K562 (cell line): ENCODE measurements around the gene ANO8. TPM values are rescaled to one million over a fixed set of nuclear protein-coding genes. Genes with fewer than 3 reads are reported as not detected.

Experiments
- ARID2 ChIP-seq: fragments of 450-650 bp; IDR thresholded peaks from 2 replicates; pipeline ENCODE4 v1.6.1; 2017; ENCODE audit warnings: antibody characterized with exemption, mild to moderate bottlenecking
- BRCA1 ChIP-seq, 2 experiments: fragments of 450-650 bp in 1 of 2; sonication (generic) in 1 of 2; formaldehyde crosslinking in 1 of 2; IDR thresholded peaks; 2 replicates each; pipeline versions ENCODE4 v1.5.0 to v1.6.1; 2017 to 2020; ENCODE audit warnings: mild to moderate bottlenecking in 1 of 2, missing genetic modification reagents in 1 of 2
- BRF2 ChIP-seq: IDR thresholded peaks from 3 replicates; pipeline ENCODE4 v1.6.1; 2011; ENCODE audit warnings: borderline replicate concordance, mild to moderate bottlenecking; ENCODE audit not compliant: insufficient read length, insufficient read depth
- CBX8 ChIP-seq: fragments of 200-600 bp; sonication (generic); IDR thresholded peaks from 2 replicates; pipeline ENCODE4 v1.6.1; 2012; ENCODE audit warnings: borderline replicate concordance, mixed run types, low read depth, mild to moderate bottlenecking, moderate library complexity, mixed read lengths, low read length, control low read depth, inconsistent platforms; ENCODE audit not compliant: poor library complexity, severe bottlenecking; ENCODE audit errors: extremely low read depth
- DMBX1 ChIP-seq: fragments of 250-450 bp; sonication (Bioruptor Pico); IDR thresholded peaks from 2 replicates; pipeline ENCODE4 v1.8.0; 2022; ENCODE audit warnings: inconsistent platforms, mild to moderate bottlenecking, moderate library complexity, borderline replicate concordance
- HDAC8 ChIP-seq: fragments of 450-650 bp; IDR thresholded peaks from 2 replicates; pipeline ENCODE4 v1.6.1; 2016; ENCODE audit warnings: mild to moderate bottlenecking, missing genetic modification characterization, moderate library complexity, missing compliant biosample characterization
- HINFP ChIP-seq: fragments of 450-650 bp; conservative IDR thresholded peaks from 2 replicates; pipeline ENCODE4 v1.6.1; 2016; ENCODE audit warnings: missing genetic modification characterization, low read depth, mild to moderate bottlenecking, control low read depth, missing compliant biosample characterization
- PHB2 ChIP-seq: fragments of 450-650 bp; IDR thresholded peaks from 2 replicates; pipeline ENCODE4 v1.6.1; 2017; ENCODE audit warnings: low read depth
- POLR2AphosphoS2 ChIP-seq: IDR thresholded peaks from 2 replicates; pipeline ENCODE4 v1.6.1; 2012; ENCODE audit warnings: low read length, improper control_type of control experiment
- PYGO2 ChIP-seq: fragments of 450-650 bp; IDR thresholded peaks from 2 replicates; pipeline ENCODE4 v1.6.1; 2016; ENCODE audit warnings: mild to moderate bottlenecking, missing genetic modification characterization, moderate library complexity, missing compliant biosample characterization
- RNF2 ChIP-seq: sonication (generic); IDR thresholded peaks from 2 replicates; pipeline ENCODE4 v1.6.1; 2016
- SLC30A9 ChIP-seq: fragments of 250-450 bp; sonication (Bioruptor Pico); IDR thresholded peaks from 2 replicates; pipeline ENCODE4 v1.8.0; 2022; ENCODE audit warnings: mild to moderate bottlenecking, moderate library complexity
- THRA ChIP-seq: fragments of 450-650 bp; IDR thresholded peaks from 2 replicates; pipeline ENCODE4 v1.6.1; 2017; ENCODE audit warnings: mild to moderate bottlenecking, moderate library complexity
- ZNF311 ChIP-seq: fragments of 250-450 bp; sonication (Bioruptor Pico); IDR thresholded peaks from 2 replicates; pipeline ENCODE4 v1.4.0; 2020; ENCODE audit warnings: mild to moderate bottlenecking, moderate library complexity
- ZNF407 ChIP-seq: fragments of 450-650 bp; IDR thresholded peaks from 2 replicates; pipeline ENCODE4 v1.6.1; 2016; ENCODE audit warnings: low read depth
- polyA plus RNA-seq, 8 experiments: library from polyadenylated mRNA; depleted of rRNA in 4 of 8; stranded (reverse) in 5 of 8; unstranded in 3 of 8; fragments of >200 nt; fragmentation: Nextera tagmentation in 2 of 8; fragmentation: Illumina TruSeq in 1 of 8; extraction: Ambion mirVana in 2 of 8; extraction: Trizol in 1 of 8; gene quantifications; 2 replicates each; pipeline versions ENCODE4 v1.2.1 to v1.2.3, GENCODE V29; 2011 to 2014; ENCODE audit warnings: inconsistent platforms in 1 of 8, missing spikeins in 1 of 8
- total RNA-seq, 7 experiments: library from RNA; depleted of rRNA in 6 of 7; stranded (reverse); fragments of >200 nt in 6 of 7; fragmentation: Illumina TruSeq in 2 of 7; extraction: Trizol in 2 of 7; gene quantifications; 2 replicates each; pipeline versions ENCODE4 v1.2.1 to v1.2.3, GENCODE V29; 2011 to 2021; ENCODE audit warnings: low replicate concordance in 1 of 7

Gene ANO8
- total and polyA plus RNA-seq, 9 of the 15 experiments (the other 6 are each of a cell fraction or from before 2014, with no cell fraction given): 0.07 to 7.6 (median 2.3) TPM; not detected in 1

GRCh38 chr19:17292301-17293074, 42.2 kb downstream of the ANO8 start (continued):
- TF ChIP-seq ZNF407 (no peak), HDAC8 (tag) (no peak), ZNF311 (no peak), PHB2 (0 out of 2 replicates have a peak, but pooled peaks have one; percentile 7), ARID2 (no peak; the same call in 1 of the 2 replicates), HINFP (no peak), SLC30A9 (CRISPR knock-in tag) (no peak), BRCA1 (IDR thresholded peaks at IDR 0.05) (no peak), BRCA1 (CRISPR knock-in tag; IDR thresholded peaks at IDR 0.05) (no peak), PYGO2 (no peak), BRF2 (no peak), DMBX1 (no peak), POLR2AphosphoS2 (no peak), RNF2 (no peak), THRA (no peak), CBX8 (no peak)
